Measurements from ENCODE around the gene AGT.
"Not testable (repeated sequence)": the region's sequence is repeated elsewhere in the genome, so short reads cannot be mapped to it uniquely, and the experiment has no call there.

Gene AGT

DNA sequence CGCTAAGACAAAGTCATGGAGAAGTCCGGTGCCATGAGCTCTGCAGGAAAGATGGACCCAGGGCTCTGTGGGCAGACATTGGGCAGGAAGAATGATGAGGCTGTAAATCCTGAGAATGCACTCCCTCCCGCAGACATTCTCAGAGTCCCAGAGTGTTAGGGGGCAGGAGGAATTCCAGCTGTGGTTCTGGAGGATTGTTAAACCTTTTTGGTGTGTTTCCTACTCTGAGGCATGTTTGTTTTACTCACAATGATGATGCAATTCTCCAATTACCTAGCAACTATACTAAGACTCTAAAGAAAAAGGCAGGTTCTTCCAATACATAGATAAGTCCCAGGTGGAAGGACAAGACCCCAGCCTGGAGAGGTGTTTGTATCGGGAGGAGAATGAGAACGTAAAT, 30.5 kb upstream of the AGT start:
- no peak for DNase-seq (ENCODE audit: low spot score)

DNA sequence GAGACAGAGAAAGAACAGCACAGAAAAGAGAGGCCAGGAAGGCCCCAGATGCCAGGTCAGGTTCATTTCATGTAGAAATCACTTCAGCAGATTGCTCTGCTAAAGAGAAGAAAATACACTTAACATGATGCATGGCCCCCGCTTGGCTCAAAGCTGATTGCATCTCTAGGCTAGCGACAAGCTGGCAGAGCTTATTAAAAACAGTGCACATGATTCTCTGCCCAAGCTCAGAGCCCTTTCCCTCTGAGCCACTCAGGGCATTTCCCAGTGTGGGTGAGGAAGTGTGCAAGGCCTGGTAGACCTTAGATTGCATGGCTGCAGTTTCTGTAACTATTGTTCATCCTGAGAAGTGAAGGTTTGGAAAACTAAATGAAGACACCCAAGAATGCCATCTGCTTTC, 30.0 kb upstream of the AGT start:
- no peak for DNase-seq (ENCODE audit: low spot score)

DNA sequence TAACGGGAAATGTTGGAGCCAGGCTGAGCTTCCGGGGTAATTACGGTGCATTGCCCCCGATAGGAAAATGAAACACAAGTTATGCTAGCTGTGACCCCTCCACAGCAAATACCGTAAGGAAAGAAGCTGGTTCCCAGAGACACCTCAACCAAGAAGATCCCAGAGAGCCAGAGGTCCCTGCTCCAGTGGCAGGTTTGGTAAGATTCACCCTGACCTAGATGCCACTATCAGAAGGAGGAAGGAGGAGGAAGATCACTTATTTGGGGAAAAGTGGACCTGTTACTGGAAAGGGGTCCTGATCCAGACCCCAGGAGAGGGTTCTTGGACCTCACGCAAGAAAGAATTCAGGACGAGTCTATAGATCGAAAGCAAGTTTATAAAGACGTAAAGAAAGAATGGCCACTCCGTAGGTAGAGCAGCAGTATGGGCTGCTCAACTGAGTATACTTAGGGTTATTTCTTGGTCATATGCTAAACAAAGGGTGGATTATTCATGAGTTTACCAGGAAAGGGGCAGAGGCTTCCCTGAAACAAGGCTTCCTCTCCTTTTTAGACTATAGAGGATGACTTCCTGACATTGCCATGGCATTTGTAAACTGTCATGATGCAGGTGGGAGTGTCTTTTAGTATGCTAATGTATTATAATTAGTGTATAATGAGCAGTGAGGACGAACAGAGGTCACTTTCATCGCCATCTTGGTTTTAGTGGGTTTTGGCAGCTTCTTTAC, 25.8 kb upstream of the AGT start:
- peak; percentile 54 for DNase-seq (ENCODE audit: low spot score)

DNA sequence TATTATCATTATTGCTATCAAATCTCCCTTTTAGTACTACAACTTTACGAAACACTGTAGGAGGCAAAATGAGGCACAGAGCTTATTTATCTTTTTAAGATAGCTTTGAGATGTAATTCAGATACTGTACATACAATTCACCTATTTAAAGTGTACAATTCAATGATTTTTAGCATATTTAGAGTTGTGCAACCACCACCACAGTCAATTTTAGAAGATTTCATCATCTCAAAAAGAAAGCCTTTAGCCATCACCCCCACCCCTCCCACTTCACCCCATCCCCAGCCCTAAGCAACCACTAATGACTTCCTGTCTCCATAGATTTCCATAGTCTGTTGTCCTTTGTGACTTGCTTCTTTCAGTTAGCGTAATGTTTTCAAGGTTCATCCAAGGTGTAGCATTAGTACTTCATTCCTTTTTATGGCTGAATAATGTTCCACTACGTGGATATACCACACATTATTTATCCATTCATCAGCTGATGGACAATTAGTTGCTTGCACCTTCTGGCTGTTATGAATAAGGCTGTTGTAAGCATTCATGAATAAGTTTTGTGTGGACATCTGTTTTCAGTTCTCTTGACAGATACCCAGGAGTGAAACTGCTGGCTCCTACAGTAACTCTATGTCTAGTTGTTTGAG, 23.8 kb upstream of the AGT start:
- DNase-seq (ENCODE audit: low spot score): no peak

DNA sequence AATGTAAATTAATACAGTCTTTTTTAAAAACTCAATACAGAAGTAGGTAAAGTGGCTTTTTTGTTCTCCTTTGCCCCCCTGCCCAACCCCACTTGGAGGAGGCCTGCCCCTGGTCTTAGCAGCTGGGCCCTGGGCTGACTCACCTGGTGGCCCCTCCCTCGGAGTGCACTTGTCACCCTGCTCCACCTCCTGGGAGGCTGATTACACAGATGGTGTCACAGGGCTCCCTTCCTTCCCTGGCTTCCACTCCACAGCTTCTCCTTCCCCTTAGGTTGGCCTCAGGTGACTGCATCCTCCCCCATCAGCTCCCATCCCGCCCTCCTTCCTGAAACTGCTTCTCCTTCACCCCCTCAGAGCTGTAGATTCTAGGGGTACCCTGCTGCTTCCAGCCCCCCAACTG, 21.5 kb upstream of the AGT start:
- DNase-seq (ENCODE audit: low spot score): no peak

DNA sequence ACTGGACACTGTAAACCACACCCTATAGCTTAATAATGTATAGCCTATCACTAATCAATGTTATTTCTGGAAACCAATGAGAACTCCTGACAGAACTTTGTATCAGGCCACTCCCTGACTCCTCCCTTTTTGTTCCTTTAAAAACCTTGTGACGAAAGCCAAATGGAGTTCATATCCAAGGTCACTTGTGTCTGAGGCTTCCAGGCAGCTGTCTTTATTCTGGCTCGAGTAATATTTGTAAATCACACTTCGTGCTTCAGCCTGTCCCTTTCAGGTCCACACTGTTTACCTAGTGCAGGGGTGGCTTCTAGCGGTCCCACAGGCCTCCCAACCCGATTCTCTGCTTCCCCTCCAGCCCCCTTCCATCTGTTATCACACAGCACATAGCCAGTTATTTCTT, 17.1 kb upstream of the AGT start:
- DNase-seq (ENCODE audit: low spot score): no peak

DNA sequence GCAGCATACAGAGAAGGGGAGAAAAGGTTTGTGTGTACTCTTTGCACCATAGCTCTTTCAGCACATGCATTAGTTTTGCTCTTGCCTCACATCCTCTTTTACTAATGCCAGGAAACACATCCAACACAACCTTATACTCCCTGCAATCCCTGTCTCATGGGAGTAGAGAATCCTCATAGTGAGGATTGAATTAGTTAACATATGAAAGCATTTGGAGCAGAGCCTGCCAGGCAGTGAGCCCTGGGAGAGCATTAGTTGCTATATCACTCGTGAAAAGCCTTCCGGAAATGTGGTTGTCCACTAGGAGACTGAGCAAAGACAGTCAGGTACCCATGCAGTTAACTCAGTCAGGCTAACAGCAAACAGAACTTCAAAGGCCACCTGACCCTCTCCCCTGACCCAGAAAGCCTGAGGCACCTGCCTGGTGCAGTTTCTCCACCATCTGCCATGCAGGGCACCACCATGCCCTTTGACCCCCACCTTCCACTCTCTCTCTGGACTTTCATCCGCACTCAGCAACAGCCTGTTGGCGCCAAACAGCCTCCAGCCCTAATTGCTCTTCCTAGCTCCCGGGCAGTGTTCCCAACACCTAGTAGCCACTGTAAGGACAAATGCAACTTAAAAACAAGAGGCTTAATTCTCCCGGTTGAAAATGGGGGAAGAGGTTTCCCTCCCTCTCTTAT, 14.9 kb upstream of the AGT start:
- DNase-seq (ENCODE audit: low spot score): no peak

DNA sequence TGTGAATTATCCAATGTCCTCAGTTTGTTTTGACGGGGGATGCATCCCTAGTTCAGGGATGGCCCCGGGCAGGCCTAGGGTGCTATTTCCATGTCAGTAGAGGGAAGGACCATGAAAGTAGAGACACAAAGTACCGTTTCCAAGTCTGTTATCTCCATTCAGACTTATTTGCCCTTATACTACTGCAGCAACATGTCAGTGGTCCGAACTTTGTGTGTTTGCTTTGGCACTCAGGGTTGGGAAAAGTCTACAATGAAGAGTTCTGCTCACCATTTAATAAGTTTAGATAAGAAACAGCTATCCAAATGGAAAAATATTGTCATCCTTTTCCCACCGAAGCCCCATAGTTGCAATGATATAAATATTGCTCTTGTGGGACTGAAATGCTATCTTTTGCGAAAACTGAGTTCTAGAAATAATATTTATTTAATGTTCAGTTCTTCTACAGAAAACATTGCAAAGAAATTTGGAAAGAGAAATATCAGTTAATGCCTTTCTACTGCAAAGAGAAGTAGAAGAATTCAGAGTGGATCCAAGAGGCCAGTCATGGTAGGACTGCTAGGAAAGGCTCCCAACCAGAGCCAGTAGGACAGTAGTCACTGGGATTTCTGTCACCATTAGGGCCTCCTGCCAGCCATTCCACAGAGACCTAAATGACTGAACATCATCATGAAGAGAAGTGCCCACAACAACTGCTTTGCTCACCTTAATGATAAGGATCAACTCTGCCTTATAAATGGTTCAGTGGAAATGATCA, 11.5 kb upstream of the AGT start:
- no peak for DNase-seq (ENCODE audit: low spot score)

DNA sequence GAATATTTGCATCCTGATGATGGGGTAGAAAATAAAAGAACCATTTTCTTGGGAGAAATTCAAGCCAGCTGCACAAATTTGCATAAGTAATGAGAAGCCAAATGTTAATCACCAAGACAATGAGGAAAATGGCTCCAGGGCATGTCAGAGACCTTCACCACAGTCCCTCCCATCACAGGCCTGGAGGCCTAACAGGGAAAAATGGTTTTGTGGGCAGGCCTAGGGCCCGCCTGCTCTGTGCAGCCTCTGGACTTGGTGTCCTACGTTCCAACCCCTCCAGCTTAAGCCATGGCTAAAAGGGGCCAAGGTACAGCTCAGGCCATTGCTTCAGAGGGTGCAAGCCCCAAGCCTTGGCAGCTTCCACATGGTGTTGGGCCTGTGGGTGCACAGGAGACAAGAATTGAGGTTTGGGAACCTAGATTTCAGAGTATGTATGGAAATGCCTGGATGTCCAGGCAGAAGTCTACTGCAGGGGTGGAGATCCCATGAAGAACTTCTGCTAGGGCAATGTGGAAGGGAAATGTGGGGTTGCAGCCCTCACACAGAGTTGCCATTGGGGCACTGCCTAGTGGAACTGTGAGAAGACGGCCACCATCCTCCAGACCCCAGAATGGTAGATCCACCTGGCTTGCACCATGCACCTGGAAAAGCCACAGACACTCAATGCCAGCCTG, 8.1 kb upstream of the AGT start:
- not testable (repeated sequence) for DNase-seq (ENCODE audit: low spot score)

DNA sequence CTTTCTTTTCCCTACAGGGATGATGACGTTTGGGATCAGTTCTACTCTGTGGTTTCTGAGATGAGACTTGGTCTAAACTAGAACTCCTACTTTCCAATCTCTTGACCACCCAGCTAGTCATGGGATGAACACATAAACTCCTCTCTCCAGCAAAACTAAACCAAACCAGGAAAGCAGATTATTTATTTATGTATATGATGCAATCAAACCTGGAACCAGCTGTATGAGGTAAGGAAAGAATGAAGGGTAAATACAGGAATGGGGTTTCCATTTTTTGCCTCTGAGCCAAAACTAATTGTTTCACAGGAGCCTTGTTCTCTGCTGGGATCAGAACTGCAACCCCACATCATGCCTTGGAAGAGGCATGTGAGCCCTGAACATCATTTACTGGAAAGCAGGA, 3.3 kb upstream of the AGT start:
- no peak for DNase-seq (ENCODE audit: low spot score)

DNA sequence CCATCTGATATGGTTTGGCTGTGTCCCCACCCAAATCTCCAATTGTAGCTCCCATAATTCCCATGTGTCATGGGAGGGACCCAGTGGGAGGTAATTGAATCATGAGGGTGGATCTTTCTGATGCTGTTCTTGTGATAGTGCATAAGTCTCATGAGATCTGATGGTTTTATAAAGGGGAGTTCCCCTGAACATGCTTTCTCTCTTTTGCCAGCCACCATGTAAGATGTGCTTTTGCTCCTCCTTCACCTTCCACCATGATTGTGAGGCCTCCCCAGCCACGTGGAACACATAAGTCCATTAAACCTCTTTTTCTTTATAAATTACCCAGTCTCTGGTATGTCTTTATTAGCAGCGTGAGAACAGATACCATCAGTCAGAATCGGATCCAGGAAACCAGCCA, 2.5 kb upstream of the AGT start:
- not testable (repeated sequence) for DNase-seq (ENCODE audit: low spot score)

DNA sequence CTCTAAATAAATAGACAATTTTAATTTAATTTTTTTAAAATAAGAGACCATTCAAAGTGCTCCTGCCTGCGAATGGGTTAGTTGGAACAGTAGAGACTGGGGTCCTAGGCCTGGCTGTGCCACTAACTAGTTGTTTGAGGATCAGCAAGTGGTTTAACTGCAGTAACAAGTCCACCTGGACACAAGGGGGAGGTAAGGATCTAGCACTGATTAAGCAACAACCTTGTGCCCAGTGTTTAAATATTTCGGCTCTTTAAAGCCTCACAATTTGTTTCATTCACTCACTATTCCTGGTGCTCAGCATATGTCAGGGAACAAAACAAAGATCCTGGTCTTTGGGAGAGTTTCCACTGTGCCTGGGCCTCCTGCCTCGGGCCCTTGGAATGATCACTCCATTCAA, 1.6 kb upstream of the AGT start:
- DNase-seq (ENCODE audit: low spot score): no peak

DNA sequence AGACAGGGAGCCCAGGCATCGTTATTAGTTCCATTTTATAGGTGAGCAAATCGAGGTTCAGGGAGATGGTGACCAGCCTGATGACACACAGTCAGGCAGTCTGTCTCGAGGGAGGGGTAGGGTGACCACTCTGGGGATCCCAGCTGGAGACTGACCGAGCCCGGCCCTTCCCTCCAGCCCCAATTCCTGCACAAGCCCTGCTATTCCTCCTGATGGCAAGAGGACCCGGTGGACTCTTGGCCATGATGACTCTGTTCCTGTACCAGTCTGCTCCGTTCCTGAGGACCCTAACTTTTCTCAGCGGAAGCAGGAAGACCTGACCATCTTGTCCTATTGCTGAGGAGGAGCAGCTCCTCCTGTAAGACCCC, 391 bp downstream of the AGT start:
- DNase-seq (ENCODE audit: low spot score): no peak

DNA sequence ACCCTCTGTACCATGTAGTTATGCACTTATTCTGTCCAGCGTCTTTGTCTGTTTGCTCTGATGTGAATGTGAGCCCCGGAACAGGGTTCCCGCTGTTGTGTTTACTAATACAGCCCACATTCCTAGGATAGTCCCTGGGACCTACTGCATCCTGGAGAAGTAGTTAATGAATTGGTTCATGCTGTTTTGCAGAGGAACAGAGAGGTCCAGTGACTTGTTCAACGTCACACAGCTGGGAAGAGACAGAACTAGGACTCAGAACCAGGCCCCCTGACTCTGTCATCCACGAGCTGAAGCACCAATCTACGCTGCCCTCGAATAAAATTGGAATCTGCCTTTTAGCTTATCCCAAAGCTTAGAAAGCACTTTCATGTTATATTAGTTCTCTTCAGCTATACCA, 784 bp downstream of the AGT start:
- no peak for DNase-seq (ENCODE audit: low spot score)

DNA sequence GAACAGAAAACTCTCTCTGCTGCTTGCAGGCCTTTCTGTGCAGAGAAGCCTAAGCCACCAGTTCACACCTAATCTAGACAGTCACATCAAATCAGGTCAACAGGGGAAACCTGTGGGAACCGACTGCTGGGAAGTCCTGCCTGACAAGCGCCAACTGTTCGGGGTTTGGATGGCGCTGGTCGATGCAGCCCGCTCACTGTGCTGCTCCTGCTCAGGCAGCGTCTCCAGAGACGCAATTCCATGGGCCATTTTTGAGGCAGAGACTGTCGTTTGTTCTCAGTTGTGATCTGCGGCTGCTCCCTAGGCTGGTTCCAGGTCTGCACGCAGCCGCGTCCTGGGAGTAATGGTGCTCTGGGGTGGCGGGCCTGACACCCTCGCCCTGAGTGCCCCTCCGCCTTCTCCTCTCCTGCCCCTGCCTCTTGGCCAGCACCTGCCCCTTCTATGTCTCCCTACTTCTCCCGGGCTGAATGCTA, 1.4 kb downstream of the AGT start:
- no peak for DNase-seq (ENCODE audit: low spot score)

DNA sequence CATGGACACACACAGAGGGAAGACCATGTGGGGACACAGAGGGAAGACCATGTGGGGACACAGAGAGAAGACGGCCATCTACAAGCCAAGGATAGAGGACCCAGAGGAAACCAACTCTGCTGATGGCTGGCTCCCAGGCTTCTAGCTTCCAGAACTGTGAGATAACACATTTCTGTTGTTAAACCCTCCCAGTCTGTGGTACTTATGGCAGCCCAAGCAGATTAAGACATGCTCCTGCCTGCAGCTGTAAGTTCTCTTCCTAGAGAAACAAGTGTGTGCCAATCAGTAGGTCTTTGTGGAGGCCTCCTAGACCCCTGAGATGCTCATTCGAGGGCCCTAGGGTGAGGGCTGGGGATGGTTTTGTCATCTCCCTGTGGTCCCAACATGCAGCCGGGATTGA, 2.7 kb downstream of the AGT start:
- DNase-seq (ENCODE audit: low spot score): no peak

DNA sequence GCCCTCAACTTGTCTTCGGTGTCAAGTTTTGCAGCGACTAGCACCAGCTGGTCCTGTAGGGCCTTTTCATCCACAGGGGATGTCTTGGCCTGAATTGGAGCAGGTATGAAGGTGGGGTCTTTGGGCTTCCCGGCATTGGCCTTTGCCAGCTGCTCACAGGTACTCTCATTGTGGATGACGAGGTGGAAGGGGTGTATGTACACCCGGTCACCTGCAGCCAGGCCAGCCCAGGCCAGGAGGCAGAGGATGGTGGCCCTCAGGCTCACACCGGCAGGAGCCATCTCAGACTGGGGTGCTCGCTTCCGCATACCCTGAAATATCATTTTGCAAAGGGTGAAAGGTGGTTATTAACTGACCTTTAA, 3.4 kb downstream of the AGT start:
- DNase-seq (ENCODE audit: low spot score): no peak

DNA sequence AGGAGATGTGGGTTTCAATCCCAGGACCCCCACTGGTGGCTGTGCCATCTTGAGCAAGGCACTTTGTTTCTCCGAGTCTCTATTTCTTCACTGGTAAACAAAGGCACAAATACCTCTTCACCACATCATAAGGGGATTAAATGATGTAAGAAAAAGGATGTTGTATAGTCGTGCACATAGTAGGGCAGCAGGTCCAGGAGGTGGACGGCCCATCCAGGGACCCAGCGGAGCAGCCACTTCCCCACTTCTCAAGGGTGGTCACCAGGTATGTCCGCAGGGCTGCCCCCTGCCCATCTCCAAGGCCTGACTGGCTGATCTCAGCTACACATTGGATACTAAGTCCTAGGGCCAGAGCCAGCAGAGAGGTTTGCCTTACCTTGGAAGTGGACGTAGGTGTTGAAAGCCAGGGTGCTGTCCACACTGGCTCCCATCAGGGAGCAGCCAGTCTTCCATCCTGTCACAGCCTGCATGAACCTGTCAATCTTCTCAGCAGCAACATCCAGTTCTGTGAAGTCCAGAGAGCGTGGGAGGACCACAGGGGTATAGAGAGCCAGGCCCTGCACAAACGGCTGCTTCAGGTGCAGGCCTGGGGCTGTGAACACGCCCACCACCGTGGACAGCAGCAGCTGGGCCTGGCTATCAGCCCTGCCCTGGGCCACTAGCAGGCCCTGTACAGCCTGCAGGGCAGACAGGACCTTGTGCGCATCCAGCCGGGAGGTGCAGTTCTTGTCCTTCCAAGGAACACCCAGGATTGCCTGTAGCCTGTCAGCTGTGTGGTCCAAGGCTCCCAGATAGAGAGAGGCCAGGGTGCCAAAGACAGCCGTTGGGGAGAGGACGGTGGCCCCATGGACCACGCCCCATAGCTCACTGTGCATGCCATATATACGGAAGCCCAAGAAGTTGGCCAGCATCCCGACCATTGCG, 4.0 kb downstream of the AGT start:
- no peak for DNase-seq (ENCODE audit: low spot score)

DNA sequence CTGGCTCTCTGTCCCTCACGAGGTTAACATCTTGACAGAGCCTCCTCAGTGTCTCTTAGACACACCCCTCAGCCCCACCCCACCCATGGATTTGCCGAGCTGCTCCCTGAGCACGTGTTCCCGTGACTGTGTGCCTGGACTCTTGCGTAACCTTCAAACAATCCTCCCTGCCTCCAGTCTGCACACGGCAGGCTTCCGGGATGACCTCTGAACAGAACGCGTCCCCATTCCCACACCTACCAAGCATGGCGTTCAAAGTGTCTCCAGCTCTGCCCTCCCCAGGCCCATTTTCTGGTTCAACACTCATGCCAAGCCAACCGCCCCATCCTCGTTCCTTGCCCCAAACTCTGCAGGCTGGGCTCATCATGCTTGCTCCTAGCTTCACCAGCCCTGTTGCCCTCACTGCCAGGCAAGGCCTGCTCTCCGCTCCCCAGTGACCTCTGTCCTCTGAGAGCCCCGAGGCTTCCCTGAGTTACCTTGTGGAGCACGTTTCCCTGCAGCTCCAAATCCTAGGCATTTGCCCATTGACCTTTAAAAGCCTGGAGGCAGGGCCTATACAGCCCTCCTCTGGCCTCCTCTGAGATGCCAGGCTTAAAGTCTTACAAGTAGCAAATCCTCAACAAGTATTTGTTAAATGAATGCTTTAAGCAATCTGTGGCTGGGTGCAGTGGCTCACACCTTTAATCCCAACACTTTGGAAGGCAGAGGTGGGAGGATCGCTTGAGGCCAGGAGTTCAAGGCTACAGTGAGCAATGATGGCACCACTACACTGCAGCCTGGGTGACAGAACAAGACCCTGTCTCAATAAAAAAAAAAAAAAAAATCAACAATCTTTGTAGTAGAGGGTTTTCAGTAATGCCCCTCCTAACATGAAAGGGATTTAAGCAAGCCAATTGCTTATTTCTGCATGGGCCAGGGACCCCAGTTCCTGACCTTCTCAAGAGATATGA, 5.0 kb downstream of the AGT start:
- DNase-seq (ENCODE audit: low spot score): peak; percentile 48

Data from COLO829 (cell line).